Measurements from ENCODE around the gene ANKFN1.

DNA sequence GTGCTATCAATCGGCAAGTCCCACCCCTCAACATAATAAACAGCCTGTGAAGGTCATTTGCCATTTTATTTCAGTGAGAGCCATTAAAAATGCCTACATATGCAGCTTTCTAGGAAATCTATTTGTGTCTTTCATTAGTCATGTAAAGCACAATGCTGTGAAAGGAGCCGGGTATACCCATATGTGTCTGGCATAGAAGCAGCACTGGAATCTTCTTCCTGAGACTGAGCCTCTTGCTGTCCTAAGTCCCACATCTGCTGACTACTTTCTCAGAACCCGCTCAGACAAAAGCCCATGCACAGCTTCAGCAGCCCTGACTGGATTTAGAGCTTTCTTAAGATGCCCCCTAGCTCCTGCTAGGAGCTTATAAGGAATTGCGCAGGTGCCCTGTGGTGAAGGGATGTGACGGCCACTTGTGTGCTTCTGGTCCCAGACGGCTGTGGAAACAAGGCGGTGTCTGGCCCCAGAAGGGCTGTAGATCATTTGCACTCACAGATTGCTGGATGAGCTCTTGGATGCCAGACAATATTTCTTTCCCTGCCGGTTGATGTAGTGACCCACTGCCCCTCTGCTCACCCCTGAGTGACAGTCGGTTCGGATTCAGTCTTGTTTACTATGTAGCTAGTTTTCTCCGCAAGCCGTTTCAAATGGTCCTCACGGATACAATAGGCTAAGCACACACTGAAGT, 172.2 kb downstream of the ANKFN1 start:
- TF ChIP-seq CTCF (IDR thresholded peaks at IDR 0.05) (no peak), POLR2A (IDR thresholded peaks at IDR 0.05) (no peak)
